Activated CD4-positive, alpha-beta T cell treated with anti-CD3 and anti-CD28 coated beads, Interleukin-2, Interleukin-4, amounts not matched to agents 100 ng/mL and 50 ng/mL, durations not matched to agents 16 hours and 8 hours (primary cell): Measurements from ENCODE around the gene MYOF.

Experiments used
- DNase-seq: peaks from one replicate; pipeline ENCODE4 v3.0.0-alpha.2; 2020; ENCODE audit warnings: low spot score

MYOF gene, protein sequence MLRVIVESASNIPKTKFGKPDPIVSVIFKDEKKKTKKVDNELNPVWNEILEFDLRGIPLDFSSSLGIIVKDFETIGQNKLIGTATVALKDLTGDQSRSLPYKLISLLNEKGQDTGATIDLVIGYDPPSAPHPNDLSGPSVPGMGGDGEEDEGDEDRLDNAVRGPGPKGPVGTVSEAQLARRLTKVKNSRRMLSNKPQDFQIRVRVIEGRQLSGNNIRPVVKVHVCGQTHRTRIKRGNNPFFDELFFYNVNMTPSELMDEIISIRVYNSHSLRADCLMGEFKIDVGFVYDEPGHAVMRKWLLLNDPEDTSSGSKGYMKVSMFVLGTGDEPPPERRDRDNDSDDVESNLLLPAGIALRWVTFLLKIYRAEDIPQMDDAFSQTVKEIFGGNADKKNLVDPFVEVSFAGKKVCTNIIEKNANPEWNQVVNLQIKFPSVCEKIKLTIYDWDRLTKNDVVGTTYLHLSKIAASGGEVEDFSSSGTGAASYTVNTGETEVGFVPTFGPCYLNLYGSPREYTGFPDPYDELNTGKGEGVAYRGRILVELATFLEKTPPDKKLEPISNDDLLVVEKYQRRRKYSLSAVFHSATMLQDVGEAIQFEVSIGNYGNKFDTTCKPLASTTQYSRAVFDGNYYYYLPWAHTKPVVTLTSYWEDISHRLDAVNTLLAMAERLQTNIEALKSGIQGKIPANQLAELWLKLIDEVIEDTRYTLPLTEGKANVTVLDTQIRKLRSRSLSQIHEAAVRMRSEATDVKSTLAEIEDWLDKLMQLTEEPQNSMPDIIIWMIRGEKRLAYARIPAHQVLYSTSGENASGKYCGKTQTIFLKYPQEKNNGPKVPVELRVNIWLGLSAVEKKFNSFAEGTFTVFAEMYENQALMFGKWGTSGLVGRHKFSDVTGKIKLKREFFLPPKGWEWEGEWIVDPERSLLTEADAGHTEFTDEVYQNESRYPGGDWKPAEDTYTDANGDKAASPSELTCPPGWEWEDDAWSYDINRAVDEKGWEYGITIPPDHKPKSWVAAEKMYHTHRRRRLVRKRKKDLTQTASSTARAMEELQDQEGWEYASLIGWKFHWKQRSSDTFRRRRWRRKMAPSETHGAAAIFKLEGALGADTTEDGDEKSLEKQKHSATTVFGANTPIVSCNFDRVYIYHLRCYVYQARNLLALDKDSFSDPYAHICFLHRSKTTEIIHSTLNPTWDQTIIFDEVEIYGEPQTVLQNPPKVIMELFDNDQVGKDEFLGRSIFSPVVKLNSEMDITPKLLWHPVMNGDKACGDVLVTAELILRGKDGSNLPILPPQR (N-terminal part only)

GRCh38 chr10:93482145-93482834 is at the start of gene MYOF:
TSS of gene MYOF (minus strand) at chr10:93482334. CDS start at chr10:93482194, 140 bp downstream.
- DNase-seq, result peak; percentile 85

- DNase-seq, result no peak
Observed at GRCh38 chr10:93518531-93518930, 36.4 kb upstream of the MYOF start.

DNA sequence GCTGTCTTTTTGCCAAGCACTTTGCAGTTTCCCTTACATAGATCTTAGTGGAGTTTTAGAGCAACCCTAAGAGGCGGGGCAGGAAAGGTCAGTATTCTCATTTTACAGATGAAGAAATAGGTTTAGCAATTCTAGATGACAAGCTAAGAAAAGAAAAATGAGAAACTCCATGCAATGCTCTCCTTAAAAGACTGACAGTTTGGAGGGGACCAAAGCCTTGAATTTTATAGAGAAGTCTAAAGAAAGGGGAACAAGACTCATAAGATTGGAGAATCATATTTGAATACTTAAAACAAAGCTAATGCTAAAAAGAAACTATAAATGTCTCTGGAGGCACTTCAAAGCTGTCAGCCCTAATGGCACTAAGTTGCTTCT is 33.9 kb upstream of the MYOF start:
- no peak for DNase-seq

DNA sequence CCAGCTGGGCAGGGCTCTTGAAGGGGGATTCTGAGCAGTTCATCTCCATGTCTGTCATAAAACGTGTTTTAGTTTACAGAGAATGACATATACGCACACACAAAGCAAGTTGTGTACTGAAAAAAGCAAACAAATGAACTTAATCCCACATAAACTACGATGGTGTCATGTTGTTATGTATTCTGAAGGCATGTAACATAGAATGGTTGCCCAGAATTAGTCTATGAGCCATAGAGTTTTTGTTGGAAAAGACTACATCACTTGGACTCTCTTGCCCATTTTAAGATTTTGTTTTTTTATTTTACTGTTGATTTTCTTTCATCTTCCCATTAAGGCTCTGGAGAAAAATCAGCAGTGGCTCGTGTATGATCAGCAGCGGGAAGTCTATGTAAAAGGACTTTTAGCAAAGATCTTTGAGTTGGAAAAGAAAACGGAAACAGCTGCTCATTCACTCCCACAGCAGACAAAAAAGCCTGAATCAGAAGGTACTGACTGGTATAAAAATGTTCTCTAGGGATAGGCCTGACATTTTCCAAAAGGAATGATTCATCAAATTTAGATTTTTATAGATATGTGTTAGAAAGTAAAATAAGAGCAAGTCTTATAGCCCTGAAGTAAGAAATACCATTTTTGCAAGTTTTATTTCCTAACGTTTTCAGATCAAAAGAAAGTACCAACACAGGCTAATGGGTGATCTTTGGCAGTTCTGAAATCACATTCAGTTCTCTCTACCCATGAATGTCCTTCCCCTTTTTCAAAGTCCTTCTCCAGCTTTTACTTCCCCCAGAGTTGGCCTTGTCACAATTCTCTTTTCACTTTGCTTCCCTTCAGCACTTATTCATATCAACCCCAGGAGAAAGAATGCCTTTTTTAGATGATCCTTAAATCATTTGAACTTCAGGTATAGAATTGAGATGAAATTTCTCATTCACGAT is 33.2 kb upstream of the MYOF start:
- DNase-seq, result no peak

DNA sequence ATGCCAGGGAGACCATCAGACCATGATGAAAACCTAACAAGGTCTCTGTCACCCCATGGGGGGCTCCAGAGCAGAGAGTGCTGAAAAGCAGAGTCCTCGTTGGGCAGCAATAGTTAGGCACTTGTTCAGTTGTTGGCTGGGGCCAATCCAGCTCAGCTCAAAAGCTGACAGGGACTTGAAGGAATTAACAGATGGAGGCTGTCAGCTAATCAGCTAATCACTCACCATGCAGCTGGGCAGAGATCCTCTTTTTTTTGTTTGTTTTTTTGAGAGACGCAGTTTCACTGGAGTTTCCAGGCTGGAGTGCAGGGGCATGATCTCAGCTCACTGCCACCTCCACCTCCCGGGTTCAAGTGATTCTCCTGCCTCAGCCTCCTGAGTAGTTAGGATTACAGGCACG is 32.4 kb upstream of the MYOF start:
- DNase-seq, result no peak

DNA sequence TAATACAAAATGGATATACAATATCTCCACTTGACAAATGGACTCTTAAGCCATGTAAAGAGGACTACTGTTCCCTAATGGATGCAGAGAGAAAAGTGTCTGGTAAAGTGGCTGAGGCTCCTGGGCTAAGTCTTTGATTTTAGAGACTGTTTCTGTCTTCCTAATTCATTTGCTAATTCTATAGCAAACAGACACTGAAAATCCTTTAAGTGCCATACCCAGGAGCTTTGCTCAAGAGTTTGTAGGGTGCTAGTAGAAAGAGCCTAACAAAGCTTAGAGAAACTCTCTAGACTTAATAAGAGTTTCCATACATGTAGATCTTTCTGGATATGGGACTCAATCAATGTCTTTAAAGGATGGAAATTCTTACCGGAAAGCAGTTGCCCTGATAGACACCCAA is 31.0 kb upstream of the MYOF start:
- DNase-seq, result no peak

DNA sequence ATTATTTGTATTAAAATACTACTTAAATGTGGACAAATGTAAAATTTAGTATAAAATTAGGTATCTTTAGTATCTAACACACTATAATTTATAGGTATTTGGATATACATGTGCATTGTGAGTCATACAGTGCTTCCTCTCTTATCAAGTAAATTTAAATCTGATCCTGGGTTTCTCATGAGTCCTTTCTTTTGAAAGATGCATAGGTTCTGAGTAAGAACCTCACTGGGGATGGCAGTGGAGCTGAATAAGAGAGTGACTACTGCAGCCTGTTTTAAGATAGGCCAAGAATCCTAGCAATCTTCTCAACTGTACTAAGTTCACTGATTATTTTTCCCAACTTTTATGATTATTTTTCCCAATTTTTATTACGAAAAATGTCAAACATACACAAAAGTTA is 30.4 kb upstream of the MYOF start:
- DNase-seq, result no peak

GRCh38 chr10:93509816-93510215 is 27.7 kb upstream of the MYOF start:
- peak; percentile 29 for DNase-seq

DNA sequence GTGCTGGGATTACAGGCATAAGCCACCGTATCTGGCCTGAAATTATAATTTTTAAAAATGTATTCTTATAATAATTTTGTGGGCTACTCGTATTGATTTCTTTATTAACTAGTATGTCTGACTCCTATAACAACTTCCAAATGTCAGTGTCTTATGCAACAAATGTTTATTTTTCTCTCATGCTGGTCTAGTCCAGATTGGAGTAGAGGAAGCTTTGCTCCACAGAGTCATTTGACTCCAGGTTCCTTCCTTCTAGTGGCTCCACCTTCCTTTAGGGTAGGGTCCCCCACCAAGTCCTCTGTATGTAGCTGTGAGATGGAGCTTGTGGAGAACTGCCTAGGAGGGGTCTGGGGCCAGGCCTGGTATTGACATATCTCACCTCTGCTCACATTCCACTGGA is 22.9 kb upstream of the MYOF start:
- no peak for DNase-seq

DNA sequence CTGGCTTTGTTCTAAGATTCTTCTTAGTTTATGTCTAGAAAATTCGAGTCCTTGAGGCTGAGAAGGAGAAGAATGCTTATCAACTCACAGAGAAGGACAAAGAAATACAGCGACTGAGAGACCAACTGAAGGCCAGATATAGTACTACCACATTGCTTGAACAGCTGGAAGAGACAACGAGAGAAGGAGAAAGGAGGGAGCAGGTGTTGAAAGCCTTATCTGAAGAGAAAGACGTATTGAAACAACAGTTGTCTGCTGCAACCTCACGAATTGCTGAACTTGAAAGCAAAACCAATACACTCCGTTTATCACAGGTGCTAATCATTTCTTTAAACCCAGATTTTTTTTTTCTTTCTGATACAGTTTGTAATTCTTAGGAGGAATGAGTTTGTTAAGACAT is 20.9 kb upstream of the MYOF start:
- peak; percentile 33 for DNase-seq

GRCh38 chr10:93501650-93502049 is 19.5 kb upstream of the MYOF start:
- no peak for DNase-seq

DNA sequence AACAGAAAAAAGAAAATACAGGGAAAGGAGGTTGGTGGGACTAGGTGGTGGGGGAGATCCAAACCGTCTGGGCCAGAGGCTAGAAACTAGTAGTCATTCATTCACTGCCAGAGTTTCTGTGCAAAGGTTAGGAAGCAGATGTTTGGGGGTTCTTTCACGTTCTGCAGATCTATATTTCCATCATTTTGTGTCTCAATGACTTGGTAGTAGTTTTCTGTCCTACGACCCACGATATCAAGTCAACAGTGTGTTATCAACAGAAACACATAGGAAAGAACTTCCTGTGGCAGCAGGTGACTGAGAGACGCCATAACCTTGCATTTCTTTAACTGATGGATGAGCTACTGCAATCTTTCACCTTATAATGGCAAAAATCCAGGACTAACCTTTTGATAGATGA is 16.0 kb upstream of the MYOF start:
- peak; percentile 17 for DNase-seq

GRCh38 chr10:93496322-93497041 is 14.3 kb upstream of the MYOF start, which contains the start of gene CEP55:
TSS of gene CEP55 (plus strand) at chr10:93496612. CDS start at chr10:93500052, 3,440 bp downstream.
- peak; percentile 97 for DNase-seq

DNA sequence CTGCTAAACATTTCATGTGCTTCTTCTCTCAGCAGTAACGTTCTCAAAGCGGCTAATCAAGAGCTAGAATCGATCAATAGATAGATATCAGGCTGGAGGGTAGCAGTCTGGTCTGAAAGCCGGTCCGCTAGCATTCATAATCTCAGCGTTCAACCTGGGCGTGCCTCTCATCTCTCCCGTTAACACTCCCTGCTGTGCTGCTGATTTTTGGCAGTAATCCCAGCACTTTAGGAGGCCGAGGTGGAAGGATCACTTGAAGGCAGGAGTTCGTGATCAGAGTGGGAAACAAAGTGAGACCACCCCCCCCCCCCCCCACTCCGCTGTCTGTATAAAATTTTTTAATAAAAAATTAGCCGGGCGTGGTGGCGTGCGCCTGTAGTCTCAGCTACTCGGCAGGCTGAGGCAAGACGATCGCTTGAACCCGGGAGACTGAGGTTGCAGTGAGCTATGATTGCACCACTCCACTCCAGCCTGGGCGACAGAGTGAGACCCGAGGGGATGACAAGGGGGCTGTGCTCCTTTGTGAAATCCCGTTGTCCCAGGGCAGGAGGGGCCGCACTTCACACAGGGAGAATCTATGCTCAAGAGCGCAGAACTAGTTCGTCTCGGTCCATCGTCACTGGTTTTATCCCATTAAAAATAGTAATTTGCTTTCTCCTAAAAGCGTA is 13.7 kb upstream of the MYOF start:
- no peak for DNase-seq

- no peak for DNase-seq
Observed at GRCh38 chr10:93494494-93494893, 12.4 kb upstream of the MYOF start.

DNA sequence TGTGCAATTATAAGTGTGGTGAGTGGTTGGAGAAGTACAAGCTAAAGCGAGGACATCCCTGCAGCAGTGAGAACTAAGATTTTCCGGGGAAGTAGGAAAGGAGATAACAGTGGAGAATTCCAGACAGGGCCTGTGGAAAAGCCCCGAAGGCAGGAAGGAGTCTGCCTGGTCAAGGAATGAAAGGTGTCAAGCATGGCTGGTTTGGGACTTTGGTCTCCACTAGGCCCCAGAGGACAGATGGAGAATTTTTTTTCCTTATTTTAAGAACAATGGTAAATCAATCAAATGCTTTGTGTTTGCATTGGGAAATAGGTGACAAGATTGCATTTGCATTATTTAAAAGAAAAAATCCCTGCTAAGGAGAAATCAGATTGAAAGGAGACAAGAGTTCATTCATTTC is 11.0 kb upstream of the MYOF start:
- no peak for DNase-seq

- no peak for DNase-seq
Observed at GRCh38 chr10:93491602-93492121, 9.5 kb upstream of the MYOF start.

- DNase-seq, result no peak
Observed at GRCh38 chr10:93488956-93489528, 6.9 kb upstream of the MYOF start.

DNA sequence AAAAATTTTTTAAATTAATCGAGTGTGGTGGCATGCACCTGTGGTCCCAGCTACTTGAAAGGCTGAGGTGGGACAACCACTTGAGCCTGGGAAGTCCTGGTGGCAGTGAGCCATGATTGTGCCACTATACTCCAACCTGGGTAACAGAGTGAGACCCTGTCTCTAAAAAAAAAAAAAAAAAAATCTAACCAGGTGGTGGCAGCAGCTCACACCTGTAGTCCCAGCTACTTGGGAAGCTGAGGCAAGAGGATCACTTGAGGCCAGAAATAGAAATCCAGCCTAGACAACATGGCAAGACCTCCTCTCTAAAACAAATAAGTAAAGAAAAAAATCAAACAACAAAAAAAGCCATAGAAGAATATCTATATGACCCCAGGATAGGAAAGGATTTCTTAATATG is 3.6 kb upstream of the MYOF start:
- no peak for DNase-seq
